Kidney epithelial cell (primary cell): ENCODE data around the gene CLSTN2. TPM values are rescaled to one million over a fixed set of nuclear protein-coding genes. Genes with fewer than 3 reads are reported as not detected.

Experiments
- DNase-seq: peaks from one replicate; pipeline ENCODE4 v3.0.0-alpha.2; 2010; ENCODE audit warnings: low read depth
- H3K27me3 ChIP-seq: 2 replicates; pipeline ENCODE4 v1.6.0; 2011; ENCODE audit warnings: low read length; ENCODE audit not compliant: control insufficient read depth, insufficient read depth
- H3K36me3 ChIP-seq: 2 replicates; pipeline ENCODE4 v1.5.1; 2011; ENCODE audit warnings: low read length; ENCODE audit not compliant: control insufficient read depth, insufficient read depth
- H3K4me3 ChIP-seq: 2 replicates; pipeline ENCODE4 v1.5.1; 2011; ENCODE audit warnings: low read depth, mild to moderate bottlenecking, control low read depth, low read length
- total RNA-seq: library from RNA; depleted of rRNA; stranded (reverse); fragments of >200 nt; gene quantifications from 2 replicates; pipeline ENCODE4 v1.2.3, GENCODE V29; 2015
- TF ChIP-seq, protein P1 (sequence below): IDR thresholded peaks from 2 replicates; pipeline ENCODE4 v1.5.1; 2011; ENCODE audit warnings: mild to moderate bottlenecking, moderate library complexity, low read length, control low read depth, inconsistent platforms; ENCODE audit not compliant: insufficient read depth, poor library complexity, severe bottlenecking

Gene CLSTN2
- total RNA-seq, 1 donor from 2014 or later, result 10.9 TPM

GRCh38 chr3:140018556-140018955, 83.6 kb downstream of the CLSTN2 start:
- DNase-seq, result no peak
- Histone ChIP-seq H3K4me3 (no peak overlapping the region), H3K36me3 (no peaks in the 10 kb centered on the region), H3K27me3 (no peaks in the 10 kb centered on the region)
- TF ChIP-seq, protein P1, sequence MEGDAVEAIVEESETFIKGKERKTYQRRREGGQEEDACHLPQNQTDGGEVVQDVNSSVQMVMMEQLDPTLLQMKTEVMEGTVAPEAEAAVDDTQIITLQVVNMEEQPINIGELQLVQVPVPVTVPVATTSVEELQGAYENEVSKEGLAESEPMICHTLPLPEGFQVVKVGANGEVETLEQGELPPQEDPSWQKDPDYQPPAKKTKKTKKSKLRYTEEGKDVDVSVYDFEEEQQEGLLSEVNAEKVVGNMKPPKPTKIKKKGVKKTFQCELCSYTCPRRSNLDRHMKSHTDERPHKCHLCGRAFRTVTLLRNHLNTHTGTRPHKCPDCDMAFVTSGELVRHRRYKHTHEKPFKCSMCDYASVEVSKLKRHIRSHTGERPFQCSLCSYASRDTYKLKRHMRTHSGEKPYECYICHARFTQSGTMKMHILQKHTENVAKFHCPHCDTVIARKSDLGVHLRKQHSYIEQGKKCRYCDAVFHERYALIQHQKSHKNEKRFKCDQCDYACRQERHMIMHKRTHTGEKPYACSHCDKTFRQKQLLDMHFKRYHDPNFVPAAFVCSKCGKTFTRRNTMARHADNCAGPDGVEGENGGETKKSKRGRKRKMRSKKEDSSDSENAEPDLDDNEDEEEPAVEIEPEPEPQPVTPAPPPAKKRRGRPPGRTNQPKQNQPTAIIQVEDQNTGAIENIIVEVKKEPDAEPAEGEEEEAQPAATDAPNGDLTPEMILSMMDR, result no peak

- Histone ChIP-seq H3K27me3 (no peaks in the 10 kb centered on the region), H3K36me3 (no peaks in the 10 kb centered on the region), H3K4me3 (no peak overlapping the region)
- DNase-seq, result no peak
- TF ChIP-seq, protein P1, result no peak
Measured at GRCh38 chr3:140019946-140020345, 85.0 kb downstream of the CLSTN2 start.

DNA sequence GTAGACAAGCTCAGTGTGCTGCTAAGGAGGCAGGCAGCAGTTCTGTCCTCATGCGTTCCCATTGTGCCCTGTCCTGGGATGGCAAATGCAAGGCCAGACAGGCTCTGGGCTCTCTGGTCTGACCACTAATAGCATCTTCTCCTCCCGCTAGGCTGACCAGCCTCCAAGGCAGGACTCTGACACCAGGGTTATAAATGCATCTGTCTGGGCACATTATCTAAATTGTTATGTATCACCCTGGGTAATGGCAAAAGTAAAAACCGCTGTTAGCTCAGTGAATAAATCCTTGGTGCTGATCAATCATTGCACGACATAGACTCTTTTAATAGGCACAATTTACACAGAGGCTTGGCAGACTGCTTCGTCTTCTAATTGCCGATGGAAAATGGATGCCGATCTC, 85.6 kb downstream of the CLSTN2 start:
- no peaks in the 10 kb centered on the region for H3K36me3 ChIP-seq
- DNase-seq, result no peak
- TF ChIP-seq, protein P1, result no peak

GRCh38 chr3:140021269-140021668, 86.3 kb downstream of the CLSTN2 start:
- DNase-seq, result no peak
- H3K36me3 ChIP-seq, result no peaks in the 10 kb centered on the region

More for the DNA sequence above, 85.6 kb downstream of the CLSTN2 start:
- Histone ChIP-seq H3K27me3 (no peaks in the 10 kb centered on the region), H3K4me3 (no peak overlapping the region)

DNA sequence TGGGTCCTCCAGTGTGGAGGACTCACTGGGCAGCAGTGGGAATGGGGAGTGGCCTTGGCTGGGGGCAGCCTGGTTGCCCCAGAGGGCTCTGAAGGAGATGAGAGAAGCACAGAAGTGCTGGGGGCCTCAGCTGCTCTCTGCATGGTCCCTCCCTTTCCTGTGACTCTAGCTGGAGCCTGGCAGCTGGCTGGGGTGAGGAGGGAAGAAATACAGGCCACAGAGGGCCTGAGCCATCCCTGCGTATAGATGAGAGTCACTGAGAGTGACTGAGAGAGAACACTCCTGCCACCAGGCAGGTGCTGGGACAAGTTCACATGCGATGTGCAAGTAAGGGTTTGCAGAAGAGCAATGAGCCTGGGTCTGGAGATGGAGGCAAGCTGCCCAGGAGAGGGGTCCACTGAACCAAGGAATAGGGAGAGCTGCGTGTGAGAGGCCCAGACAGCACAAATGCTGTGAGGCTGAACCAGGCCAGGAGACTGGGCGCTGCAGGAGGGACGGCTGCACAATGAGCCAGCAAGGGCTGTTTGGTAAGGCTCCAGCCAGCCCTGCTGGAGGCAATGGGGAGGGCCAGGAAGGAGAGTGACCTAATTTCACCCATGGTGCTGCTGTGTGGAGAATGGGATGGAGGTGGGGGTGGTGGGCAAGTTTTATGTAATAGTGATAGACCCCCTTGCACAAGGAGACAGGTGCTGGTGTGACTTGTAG, 87.2 kb downstream of the CLSTN2 start:
- no peak overlapping the region for H3K4me3 ChIP-seq
- no peaks in the 10 kb centered on the region for H3K36me3 ChIP-seq
- TF ChIP-seq, protein P1, result no peak
- peaks cover under 1% of the 10 kb centered on the region for H3K27me3 ChIP-seq
- DNase-seq, result no peak

More at GRCh38 chr3:140021269-140021668, 86.3 kb downstream of the CLSTN2 start:
- TF ChIP-seq, protein P1, result no peak
- Histone ChIP-seq H3K4me3 (no peak overlapping the region), H3K27me3 (no peaks in the 10 kb centered on the region)
